LNCaP clone FGC (cell line): ENCODE results near the gene UGT1A3.
"Not testable (repeated sequence)": the region's sequence is repeated elsewhere in the genome, so short reads cannot be mapped to it uniquely, and the experiment has no call there.

Source experiments
- DNase-seq: peaks from one replicate; pipeline ENCODE4 v3.0.0-alpha.2; 2011; ENCODE audit warnings: low read depth
- H3K4me3 ChIP-seq: 2 replicates; pipeline ENCODE4 v1.5.1; 2011; ENCODE audit warnings: mild to moderate bottlenecking, low read depth, low read length, control low read depth
- TF ChIP-seq, protein P1 (sequence below): IDR thresholded peaks from 2 replicates; pipeline ENCODE4 v1.5.1; 2012; ENCODE audit warnings: mild to moderate bottlenecking; ENCODE audit not compliant: control insufficient read depth, insufficient read depth; ENCODE audit errors: extremely low read depth

The UGT1A3 gene

DNA sequence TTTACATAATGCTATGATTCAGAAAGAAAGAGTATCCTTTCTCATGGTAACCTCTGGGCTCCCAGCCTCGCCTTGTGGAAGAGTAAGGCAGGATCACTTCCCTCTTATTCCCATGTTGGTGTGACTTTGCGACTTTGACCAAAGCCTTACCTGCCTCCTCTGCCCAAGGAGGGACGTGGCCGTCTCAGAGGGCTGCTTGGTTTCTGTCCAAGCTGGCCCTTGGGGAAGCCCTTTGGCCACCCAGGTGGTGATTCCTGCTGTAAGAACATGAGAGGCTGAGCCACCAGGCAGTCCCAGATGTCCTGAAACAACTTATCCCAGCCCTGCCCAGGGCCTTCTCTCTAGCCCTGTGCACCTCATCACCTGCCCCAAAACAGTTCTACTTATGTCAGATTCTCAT, 30.1 kb upstream of the UGT1A3 start:
- no peak for DNase-seq
- TF ChIP-seq, protein P1, sequence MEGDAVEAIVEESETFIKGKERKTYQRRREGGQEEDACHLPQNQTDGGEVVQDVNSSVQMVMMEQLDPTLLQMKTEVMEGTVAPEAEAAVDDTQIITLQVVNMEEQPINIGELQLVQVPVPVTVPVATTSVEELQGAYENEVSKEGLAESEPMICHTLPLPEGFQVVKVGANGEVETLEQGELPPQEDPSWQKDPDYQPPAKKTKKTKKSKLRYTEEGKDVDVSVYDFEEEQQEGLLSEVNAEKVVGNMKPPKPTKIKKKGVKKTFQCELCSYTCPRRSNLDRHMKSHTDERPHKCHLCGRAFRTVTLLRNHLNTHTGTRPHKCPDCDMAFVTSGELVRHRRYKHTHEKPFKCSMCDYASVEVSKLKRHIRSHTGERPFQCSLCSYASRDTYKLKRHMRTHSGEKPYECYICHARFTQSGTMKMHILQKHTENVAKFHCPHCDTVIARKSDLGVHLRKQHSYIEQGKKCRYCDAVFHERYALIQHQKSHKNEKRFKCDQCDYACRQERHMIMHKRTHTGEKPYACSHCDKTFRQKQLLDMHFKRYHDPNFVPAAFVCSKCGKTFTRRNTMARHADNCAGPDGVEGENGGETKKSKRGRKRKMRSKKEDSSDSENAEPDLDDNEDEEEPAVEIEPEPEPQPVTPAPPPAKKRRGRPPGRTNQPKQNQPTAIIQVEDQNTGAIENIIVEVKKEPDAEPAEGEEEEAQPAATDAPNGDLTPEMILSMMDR, result no peak
- H3K4me3 ChIP-seq, result no peak overlapping the region

DNA sequence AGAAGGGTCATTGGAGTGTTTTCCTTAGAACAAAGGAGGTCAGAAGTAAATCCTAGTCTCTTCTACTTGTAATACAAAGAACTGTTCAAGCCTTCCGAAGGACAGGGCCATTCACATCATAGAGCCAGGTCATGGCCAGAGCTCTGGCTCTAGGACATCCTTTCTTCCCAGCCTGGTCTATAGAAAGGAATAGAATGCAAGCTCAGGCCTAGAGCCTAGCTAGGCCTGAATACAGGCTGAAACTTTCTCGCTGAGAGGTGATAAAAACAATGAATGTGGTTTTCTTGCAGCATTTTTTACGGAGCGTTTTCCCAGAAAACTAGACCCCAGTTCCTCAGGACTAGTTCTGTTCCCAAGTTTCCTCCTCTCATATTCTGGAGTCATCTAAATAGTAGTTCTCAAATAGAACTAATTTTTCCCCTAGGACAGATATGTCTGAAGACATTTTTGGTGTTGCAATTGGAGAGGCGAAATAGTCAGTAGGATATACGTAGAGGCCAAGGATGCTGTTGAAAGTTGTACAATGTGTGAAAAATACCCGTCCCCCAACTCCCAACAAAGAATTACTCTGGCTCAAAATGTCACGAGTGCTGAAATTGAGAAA, 29.3 kb upstream of the UGT1A3 start:
- H3K4me3 ChIP-seq, result no peak overlapping the region
- TF ChIP-seq, protein P1, result no peak
- DNase-seq, result no peak

DNA sequence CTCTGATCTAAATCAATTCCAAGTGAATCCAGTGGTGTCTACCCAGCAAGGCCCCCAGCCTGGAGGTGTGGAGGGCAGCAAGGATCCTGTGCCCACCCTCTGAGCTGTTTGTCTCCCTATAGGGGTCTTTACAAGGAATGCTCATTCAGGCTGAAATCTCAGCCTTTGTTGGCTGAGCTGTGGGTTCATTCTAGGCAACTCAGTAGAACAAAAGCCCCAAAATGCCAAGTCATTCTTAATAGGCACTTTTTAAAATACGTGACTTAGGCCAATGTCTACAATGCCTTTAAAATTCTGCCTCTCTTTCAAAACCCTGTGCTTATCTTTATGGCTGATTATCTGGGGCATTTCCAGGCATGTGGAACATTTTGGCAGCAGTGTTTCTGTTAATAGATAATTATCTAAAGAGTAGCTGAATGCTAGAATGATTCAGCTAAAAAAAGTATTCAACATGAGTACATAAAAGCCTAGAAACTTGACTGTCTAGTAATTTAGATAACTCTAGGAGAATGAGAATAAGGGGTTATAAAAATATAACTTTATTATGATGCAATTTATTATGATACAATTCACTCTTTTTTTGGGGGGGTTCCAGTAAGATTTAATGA, 28.7 kb upstream of the UGT1A3 start:
- no peak overlapping the region for H3K4me3 ChIP-seq
- peak; percentile 97 for DNase-seq
- TF ChIP-seq, protein P1, result no peak

DNA sequence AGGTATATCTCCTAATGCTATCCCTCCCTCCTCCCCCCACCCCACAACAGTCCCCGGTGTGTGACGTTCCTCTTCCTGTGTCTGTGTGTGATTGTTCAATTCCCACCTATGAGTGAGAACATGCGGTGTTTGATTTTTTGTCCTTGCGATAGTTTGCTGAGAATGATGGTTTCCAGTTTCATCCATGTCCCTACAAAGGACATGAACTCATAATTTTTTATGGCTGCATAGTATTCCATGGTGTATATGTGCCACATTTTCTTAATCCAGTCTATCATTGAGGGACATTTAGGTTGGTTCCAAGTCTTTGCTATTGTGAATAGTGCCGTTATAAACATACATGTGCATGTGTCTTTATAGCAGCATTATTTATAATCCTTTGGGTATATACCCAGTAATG, 28.0 kb upstream of the UGT1A3 start:
- not testable (repeated sequence) for H3K4me3 ChIP-seq, DNase-seq

DNA sequence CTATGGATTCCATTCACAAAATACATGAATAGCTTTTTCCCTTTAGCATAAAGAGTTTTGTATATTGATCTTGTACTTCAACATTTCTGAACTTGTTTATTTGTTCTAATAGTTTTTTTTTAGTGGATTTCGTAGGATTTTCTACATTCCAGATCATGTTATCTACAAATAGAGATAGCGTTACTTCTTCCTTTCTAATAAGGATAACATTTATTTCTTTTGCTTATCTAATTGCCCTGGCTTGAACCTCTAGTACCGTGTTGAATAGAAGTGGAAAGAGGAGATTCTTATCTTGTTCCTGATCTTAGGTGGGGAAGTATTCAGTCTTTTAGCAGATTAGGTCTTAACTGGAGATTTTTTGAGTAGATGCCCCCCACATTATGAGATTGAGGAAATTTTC, 26.6 kb upstream of the UGT1A3 start:
- DNase-seq, result no peak
- no peak overlapping the region for H3K4me3 ChIP-seq
- TF ChIP-seq, protein P1, result no peak

DNA sequence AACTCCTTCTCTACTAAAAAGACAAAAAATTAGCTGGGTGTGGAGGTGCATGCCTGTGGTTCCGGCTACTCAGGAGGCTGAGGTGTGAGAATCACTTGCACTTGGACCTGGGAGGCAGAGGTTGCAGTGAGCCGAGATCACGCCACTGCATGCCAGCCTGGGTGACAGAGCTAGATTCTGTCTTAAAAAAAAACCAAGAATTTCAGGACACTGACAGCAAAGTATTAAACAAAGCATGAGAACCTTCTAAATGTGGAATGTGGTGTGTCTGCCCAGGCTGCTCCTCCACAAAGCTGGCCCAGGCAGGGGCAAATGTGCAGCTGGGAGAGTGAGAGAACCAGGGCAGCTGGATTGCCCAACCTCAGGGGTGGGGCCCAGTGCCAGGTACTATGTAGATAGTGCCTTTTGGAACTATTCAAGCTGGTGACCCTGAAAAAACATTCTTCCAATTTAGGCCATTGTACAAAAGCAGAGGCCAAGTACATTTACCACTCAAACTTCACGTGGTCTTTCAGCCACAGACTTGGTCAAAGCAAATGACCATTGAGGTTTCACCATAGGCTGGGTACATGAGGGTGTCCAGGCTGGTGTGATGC, 22.8 kb upstream of the UGT1A3 start:
- DNase-seq, result no peak
- H3K4me3 ChIP-seq, result no peak overlapping the region
- TF ChIP-seq, protein P1, result no peak

DNA sequence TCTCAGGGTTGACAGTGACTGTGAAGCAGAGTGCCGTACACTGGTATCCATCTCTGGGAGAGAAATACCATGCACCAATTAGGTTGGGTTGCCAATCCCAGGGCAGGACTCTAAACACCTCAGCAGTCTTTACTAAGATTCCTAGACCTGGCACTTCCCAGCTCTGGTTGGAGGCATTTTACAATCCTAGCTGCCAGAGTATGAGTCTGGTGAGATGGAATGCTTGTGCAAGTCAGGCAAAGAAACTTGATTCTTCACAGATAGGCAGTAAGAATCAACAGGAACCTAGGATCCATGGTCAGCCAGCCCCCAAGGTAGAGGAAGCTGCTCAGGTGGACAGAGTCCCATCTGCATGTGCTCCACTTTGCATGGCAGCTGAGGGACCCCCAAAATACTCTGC, 22.1 kb upstream of the UGT1A3 start:
- no peak for DNase-seq
- TF ChIP-seq, protein P1, result no peak
- H3K4me3 ChIP-seq, result no peak overlapping the region
